Cardiac fibroblast (primary cell): ENCODE results near the gene ELN.

Source experiments
- DNase-seq, 2 donors: peaks; one replicate each; pipeline versions ENCODE4 v3.0.0 to v3.0.0-alpha.2; 2010; ENCODE audit warnings: low read depth in 2 of 2
- H3K4me3 ChIP-seq, 2 donors: replicated peaks in 1 of 2; 1 replicate in 1 of 2; 2 replicates in 1 of 2; pipeline ENCODE4 v1.5.1; 2011; ENCODE audit warnings: low read depth in 2 of 2, low read length in 2 of 2, mild to moderate bottlenecking in 2 of 2, moderate library complexity in 1 of 2
- CTCF ChIP-seq: IDR thresholded peaks from one replicate; pipeline ENCODE4 v1.5.1; 2011; ENCODE audit warnings: low read depth, mild to moderate bottlenecking, low read length, inconsistent platforms

ELN gene

GRCh38 chr7:74031403-74032190 is 3.6 kb downstream of the ELN start:
- no peak for DNase-seq
- no peak overlapping the region for H3K4me3 ChIP-seq
- TF ChIP-seq CTCF = no peak

GRCh38 chr7:74032191-74032490 is 4.2 kb downstream of the ELN start:
- no peak overlapping the region for H3K4me3 ChIP-seq
- DNase-seq = peak; percentile 43 to 86
- no peak for TF ChIP-seq CTCF

GRCh38 chr7:74032624-74033371 is 4.8 kb downstream of the ELN start:
- no peak for TF ChIP-seq CTCF
- no peak overlapping the region for H3K4me3 ChIP-seq
- peak in 1 of 2 donors; percentile 42 for DNase-seq

- no peak overlapping the region for H3K4me3 ChIP-seq
- DNase-seq = peak; percentile 67 to 90
- TF ChIP-seq CTCF = no peak
Measured at GRCh38 chr7:74033372-74034311, 5.7 kb downstream of the ELN start.

- H3K4me3 ChIP-seq = no peak overlapping the region
- no peak for TF ChIP-seq CTCF
- DNase-seq = no peak
Measured at GRCh38 chr7:74037609-74038008, 9.6 kb downstream of the ELN start.

- DNase-seq = no peak
- no peak overlapping the region for H3K4me3 ChIP-seq
- no peak for TF ChIP-seq CTCF
Measured at GRCh38 chr7:74038194-74038961, 10.4 kb downstream of the ELN start.
